ENCODE data around the gene ATXN7L2.

- no peak for TF ChIP-seq POLR2A (IDR thresholded peaks at IDR 0.05)
- TF ChIP-seq, protein P1, sequence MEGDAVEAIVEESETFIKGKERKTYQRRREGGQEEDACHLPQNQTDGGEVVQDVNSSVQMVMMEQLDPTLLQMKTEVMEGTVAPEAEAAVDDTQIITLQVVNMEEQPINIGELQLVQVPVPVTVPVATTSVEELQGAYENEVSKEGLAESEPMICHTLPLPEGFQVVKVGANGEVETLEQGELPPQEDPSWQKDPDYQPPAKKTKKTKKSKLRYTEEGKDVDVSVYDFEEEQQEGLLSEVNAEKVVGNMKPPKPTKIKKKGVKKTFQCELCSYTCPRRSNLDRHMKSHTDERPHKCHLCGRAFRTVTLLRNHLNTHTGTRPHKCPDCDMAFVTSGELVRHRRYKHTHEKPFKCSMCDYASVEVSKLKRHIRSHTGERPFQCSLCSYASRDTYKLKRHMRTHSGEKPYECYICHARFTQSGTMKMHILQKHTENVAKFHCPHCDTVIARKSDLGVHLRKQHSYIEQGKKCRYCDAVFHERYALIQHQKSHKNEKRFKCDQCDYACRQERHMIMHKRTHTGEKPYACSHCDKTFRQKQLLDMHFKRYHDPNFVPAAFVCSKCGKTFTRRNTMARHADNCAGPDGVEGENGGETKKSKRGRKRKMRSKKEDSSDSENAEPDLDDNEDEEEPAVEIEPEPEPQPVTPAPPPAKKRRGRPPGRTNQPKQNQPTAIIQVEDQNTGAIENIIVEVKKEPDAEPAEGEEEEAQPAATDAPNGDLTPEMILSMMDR (IDR thresholded peaks at IDR 0.05) = no peak
These were observed 16.2 kb downstream of the ATXN7L2 start for GRCh38 chr1:109499661-109500536.
